ENCODE data around the gene FOXO6. TPM values are rescaled to one million over a fixed set of nuclear protein-coding genes. Genes with fewer than 3 reads are reported as not detected.

Gene FOXO6
- total RNA-seq, 2 experiments from 2014 or later = 1.2 to 2.2 TPM

DNA sequence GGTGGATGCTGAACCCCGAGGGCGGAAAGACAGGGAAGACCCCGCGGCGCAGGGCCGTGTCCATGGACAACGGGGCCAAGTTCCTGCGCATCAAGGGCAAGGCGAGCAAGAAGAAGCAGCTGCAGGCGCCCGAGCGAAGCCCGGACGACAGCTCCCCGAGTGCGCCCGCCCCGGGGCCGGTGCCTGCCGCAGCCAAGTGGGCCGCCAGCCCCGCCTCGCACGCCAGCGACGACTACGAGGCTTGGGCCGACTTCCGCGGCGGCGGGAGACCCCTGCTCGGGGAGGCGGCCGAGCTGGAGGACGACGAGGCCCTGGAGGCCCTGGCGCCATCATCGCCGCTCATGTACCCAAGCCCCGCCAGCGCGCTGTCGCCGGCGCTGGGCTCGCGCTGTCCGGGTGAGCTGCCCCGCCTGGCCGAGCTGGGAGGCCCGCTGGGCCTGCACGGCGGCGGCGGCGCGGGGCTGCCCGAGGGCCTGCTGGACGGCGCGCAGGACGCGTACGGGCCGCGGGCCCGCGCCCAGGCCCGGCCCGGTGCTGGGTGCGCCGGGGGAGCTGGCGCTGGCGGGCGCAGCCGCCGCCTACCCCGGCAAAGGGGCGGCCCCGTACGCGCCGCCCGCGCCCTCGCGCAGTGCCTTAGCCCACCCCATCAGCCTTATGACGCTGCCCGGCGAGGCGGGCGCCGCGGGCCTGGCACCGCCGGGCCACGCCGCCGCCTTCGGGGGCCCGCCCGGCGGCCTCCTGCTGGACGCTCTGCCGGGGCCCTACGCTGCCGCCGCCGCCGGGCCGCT, 20.7 kb downstream of the FOXO6 start:
- Mint-ChIP-seq H3K27me3 (peaks cover 80% of the 10 kb centered on the region), H3K27ac (no peak overlapping the region)

DNA sequence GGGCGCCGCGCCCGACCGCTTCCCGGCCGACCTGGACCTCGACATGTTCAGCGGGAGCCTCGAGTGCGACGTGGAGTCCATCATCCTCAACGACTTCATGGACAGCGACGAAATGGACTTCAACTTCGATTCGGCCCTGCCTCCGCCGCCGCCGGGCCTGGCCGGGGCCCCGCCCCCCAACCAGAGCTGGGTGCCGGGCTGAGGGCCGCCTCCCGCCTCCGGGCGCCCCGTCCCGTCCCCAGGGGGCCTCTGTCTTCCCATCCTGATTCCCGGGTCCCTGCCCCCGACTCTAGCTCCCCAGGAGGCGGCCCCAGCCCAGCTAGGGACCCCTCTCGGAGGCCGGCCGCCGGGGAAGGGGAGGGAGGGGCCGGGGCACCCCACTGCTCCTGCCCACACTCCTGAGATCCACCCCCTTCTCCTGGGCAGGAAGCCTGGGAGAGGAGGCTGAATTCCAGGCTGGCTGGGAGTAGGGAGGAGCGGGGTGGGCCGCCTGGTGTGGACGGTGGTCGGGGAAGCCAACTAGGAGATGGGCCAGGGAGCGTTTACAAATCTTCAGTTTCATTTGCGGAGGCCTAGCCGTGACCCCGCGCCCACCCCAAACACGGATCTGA, 21.4 kb downstream of the FOXO6 start:
- TF ChIP-seq, protein P1, sequence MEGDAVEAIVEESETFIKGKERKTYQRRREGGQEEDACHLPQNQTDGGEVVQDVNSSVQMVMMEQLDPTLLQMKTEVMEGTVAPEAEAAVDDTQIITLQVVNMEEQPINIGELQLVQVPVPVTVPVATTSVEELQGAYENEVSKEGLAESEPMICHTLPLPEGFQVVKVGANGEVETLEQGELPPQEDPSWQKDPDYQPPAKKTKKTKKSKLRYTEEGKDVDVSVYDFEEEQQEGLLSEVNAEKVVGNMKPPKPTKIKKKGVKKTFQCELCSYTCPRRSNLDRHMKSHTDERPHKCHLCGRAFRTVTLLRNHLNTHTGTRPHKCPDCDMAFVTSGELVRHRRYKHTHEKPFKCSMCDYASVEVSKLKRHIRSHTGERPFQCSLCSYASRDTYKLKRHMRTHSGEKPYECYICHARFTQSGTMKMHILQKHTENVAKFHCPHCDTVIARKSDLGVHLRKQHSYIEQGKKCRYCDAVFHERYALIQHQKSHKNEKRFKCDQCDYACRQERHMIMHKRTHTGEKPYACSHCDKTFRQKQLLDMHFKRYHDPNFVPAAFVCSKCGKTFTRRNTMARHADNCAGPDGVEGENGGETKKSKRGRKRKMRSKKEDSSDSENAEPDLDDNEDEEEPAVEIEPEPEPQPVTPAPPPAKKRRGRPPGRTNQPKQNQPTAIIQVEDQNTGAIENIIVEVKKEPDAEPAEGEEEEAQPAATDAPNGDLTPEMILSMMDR (IDR thresholded peaks at IDR 0.05) = no peak
- H3K27me3 ChIP-seq (ENCODE audit: control insufficient read depth in 1 of 2, insufficient read depth in 2 of 2, low read length in 2 of 2) = peaks cover 64 to 79% of the 10 kb centered on the region in 2 experiments
- POLR2A ChIA-PET = interaction anchor here (1.9 kb wide), 1 partner anchor 21 kb away, joined by 13 read pairs; the partner anchor contains the start of gene FOXO6
- peaks cover 82% of the 10 kb centered on the region for H3K27me3 Mint-ChIP-seq
- H3K9me3 Mint-ChIP-seq = no peaks in the 10 kb centered on the region
- H3K36me3 Mint-ChIP-seq (ENCODE audit: low read depth) = no peaks in the 10 kb centered on the region
- H3K4me3 Mint-ChIP-seq = peak overlapping the region; percentile 54
- DNase-seq (no peak), ATAC-seq (ENCODE audit: poor library complexity) (no peak)
- H3K27ac ChIP-seq (ENCODE audit: low read depth in 1 of 2, low read length in 2 of 2) = no peak overlapping the region
- peaks cover 23% of the 10 kb centered on the region for H3K4me1 ChIP-seq (ENCODE audit: insufficient read depth, low read length)
- H3K4me1 Mint-ChIP-seq (ENCODE audit: low read depth) = peaks cover 10% of the 10 kb centered on the region
- CTCF ChIA-PET = no interaction called here
- no peak overlapping the region for H3K27ac Mint-ChIP-seq
- no peak overlapping the region for H3K4me3 ChIP-seq (ENCODE audit: low read length)
- intact Hi-C loops (cut with DNase I, micrococcal nuclease) = no loop called here
- H3K36me3 ChIP-seq (ENCODE audit: insufficient read depth, low read length) = no peaks in the 10 kb centered on the region
- H3K9me3 ChIP-seq (ENCODE audit: control insufficient read depth in 1 of 2, insufficient read depth in 1 of 2, low read length in 2 of 2) = peaks cover 0 to 5% of the 10 kb centered on the region in 2 experiments

More for the DNA sequence above, 20.7 kb downstream of the FOXO6 start:
- Mint-ChIP-seq H3K4me1 (ENCODE audit: low read depth) (peaks cover 10% of the 10 kb centered on the region), H3K36me3 (ENCODE audit: low read depth) (no peaks in the 10 kb centered on the region), H3K4me3 (peak overlapping the region; percentile 88), H3K9me3 (no peaks in the 10 kb centered on the region)
- DNase-seq (peak in 7 of 14 experiments; percentile 19 to 69 (median 44)), ATAC-seq (ENCODE audit: poor library complexity) (peak; percentile 65)
- Histone ChIP-seq H3K36me3 (ENCODE audit: insufficient read depth, low read length) (no peaks in the 10 kb centered on the region), H3K27me3 (ENCODE audit: control insufficient read depth in 1 of 2, insufficient read depth in 2 of 2, low read length in 2 of 2) (peaks cover 65 to 84% of the 10 kb centered on the region in 2 experiments), H3K9me3 (ENCODE audit: control insufficient read depth in 1 of 2, insufficient read depth in 1 of 2, low read length in 2 of 2) (peaks cover 0 to 5% of the 10 kb centered on the region in 2 experiments), H3K4me3 (ENCODE audit: low read length) (peak overlapping the region; percentile 22), H3K4me1 (ENCODE audit: insufficient read depth, low read length) (peaks cover 23% of the 10 kb centered on the region), H3K27ac (ENCODE audit: low read depth in 1 of 2, low read length in 2 of 2) (no peak overlapping the region)
- ChIA-PET POLR2A (interaction anchor here (1.9 kb wide), 1 partner anchor 20 kb away, joined by 13 read pairs; the partner anchor contains the start of gene FOXO6), CTCF (no interaction called here)
- TF ChIP-seq, protein P1 (IDR thresholded peaks at IDR 0.05) = no peak
- intact Hi-C loops (cut with DNase I, micrococcal nuclease) = loop anchor here in 1 of 2 experiments (2.0 kb wide), 1 partner anchor 19 kb away; no protein-coding TSS in a partner anchor

DNA sequence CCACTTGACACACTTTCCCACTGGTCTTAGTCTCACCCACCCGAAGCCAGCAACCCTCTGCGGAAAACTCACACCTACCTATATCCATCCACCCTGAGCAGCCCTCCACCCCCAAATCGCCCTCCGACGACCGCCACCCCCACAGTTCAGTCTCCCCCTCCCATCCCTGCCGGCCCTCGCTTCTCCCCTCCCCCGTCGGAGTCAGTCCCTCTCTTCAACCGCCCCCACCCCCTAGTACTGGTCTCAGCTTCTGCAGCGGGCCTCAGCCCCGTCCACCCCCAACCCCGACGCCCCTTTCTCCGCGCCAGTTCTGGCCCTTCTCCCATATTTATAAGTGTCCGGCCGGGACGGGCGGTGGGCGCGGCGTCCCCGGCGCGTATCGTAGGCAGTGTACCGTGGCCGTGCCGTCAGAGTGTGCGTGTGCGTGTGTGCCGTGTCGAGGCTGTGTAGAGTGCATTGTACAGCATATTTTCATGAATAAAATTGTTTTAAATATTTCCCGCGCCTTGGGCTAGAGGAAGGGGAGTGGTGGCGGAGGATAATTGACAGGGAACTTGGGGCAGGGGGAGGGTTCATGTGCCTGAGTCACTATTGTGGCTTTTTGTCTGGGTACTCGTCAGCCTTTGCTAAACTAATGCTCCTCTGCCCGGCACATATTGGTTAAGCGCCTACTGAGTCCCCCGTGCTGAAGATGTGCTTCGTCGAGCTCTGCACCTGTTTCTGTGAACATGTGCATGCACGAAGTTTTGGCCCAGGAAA, 22.0 kb downstream of the FOXO6 start:
- ChIA-PET POLR2A (interaction anchor here (1.9 kb wide), 1 partner anchor 21 kb away, joined by 13 read pairs; the partner anchor contains the start of gene FOXO6), CTCF (no interaction called here)
- H3K27me3 Mint-ChIP-seq = peaks cover 75% of the 10 kb centered on the region
- H3K4me3 Mint-ChIP-seq = peak overlapping the region; percentile 91
- TF ChIP-seq, protein P1 (IDR thresholded peaks at IDR 0.05) = no peak
- peak; percentile 82 for ATAC-seq (ENCODE audit: poor library complexity)
- no peaks in the 10 kb centered on the region for H3K36me3 Mint-ChIP-seq (ENCODE audit: low read depth)
- peaks cover 10% of the 10 kb centered on the region for H3K4me1 Mint-ChIP-seq (ENCODE audit: low read depth)
- no peaks in the 10 kb centered on the region for H3K9me3 Mint-ChIP-seq
- H3K4me3 ChIP-seq (ENCODE audit: low read length) = no peak overlapping the region
- DNase-seq = peak in 7 of 14 experiments; percentile 21 to 67 (median 39)
- no peak overlapping the region for H3K27ac Mint-ChIP-seq
- H3K27me3 ChIP-seq (ENCODE audit: control insufficient read depth in 1 of 2, insufficient read depth in 2 of 2, low read length in 2 of 2) = peaks cover 62 to 72% of the 10 kb centered on the region in 2 experiments
- H3K9me3 ChIP-seq (ENCODE audit: control insufficient read depth in 1 of 2, insufficient read depth in 1 of 2, low read length in 2 of 2) = peaks cover 0 to 5% of the 10 kb centered on the region in 2 experiments
- no peaks in the 10 kb centered on the region for H3K36me3 ChIP-seq (ENCODE audit: insufficient read depth, low read length)
- H3K4me1 ChIP-seq (ENCODE audit: insufficient read depth, low read length) = peaks cover 23% of the 10 kb centered on the region
- intact Hi-C loops (cut with DNase I, micrococcal nuclease) = no loop called here
- H3K27ac ChIP-seq (ENCODE audit: low read depth in 1 of 2, low read length in 2 of 2) = no peak overlapping the region

All from CD4-positive, alpha-beta T cell (primary cell).